Central memory CD8-positive, alpha-beta T cell (primary cell): Measurements from ENCODE around the gene RAB35.

Experiments
- ATAC-seq: fragments of 150-1000 bp; cut with Tn5 transposase; replicated peaks from 2 replicates; pipeline ENCODE4 v1.10.0; 2022; ENCODE audit warnings: mild to moderate bottlenecking, moderate FRiP score, moderate number of reproducible peaks; ENCODE audit not compliant: poor library complexity, severe bottlenecking; ENCODE audit errors: extremely low read depth
- DNase-seq, 2 donors: peaks; one replicate each; pipeline ENCODE4 v3.0.0; 2021; ENCODE audit warnings: low spot score in 2 of 2
- H3K27ac Mint-ChIP-seq: one replicate; pipeline ENCODE4 v1.8.0; 2022; ENCODE audit warnings: low read depth, mild to moderate bottlenecking, moderate library complexity, mixed read lengths
- H3K27me3 Mint-ChIP-seq: one replicate; pipeline ENCODE4 v1.8.0; 2022; ENCODE audit warnings: mixed read lengths
- H3K36me3 Mint-ChIP-seq: one replicate; pipeline ENCODE4 v1.8.0; 2022; ENCODE audit warnings: mild to moderate bottlenecking, moderate library complexity, mixed read lengths; ENCODE audit not compliant: insufficient read depth
- H3K4me1 Mint-ChIP-seq: one replicate; pipeline ENCODE4 v1.8.0; 2022; ENCODE audit warnings: mixed read lengths
- H3K4me3 Mint-ChIP-seq: one replicate; pipeline ENCODE4 v1.8.0; 2022; ENCODE audit warnings: mild to moderate bottlenecking, moderate library complexity, mixed read lengths
- H3K9me3 Mint-ChIP-seq: one replicate; pipeline ENCODE4 v1.8.0; 2022; ENCODE audit warnings: mixed read lengths

Gene RAB35

DNA sequence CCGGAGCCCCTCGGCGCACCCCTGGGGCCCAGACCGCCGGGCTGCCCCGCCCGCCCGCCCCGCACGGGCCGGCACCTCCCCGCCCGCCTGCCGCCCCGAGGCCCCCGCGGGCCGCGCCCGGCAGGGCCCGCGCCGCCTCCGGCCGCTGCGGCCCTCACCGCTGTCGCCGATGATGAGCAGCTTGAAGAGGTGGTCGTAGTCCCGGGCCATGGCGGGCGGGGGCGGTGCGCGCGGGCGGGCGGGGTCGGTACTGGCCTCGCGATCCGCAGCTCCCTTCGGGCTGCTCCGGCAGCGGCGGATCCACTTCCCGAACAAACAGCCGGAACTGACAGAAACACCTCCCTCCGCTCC, at the start of gene RAB35:
Gene RAB35, minus strand, starts transcription at position 313 of the 351 bp plus-strand sequence. Its CDS starts 103 bp downstream, at position 210.
- Mint-ChIP-seq H3K4me1 (peaks cover 80% of the 10 kb centered on the region), H3K27ac (peak within 1 kb of the TSS; percentile 58), H3K27me3 (no peaks in the 10 kb centered on the region), H3K36me3 (peaks cover 33% of the 10 kb centered on the region), H3K4me3 (peak within 1 kb of the TSS; percentile 89), H3K9me3 (no peaks in the 10 kb centered on the region)
- ATAC-seq (no peak), DNase-seq (no peak)

DNA sequence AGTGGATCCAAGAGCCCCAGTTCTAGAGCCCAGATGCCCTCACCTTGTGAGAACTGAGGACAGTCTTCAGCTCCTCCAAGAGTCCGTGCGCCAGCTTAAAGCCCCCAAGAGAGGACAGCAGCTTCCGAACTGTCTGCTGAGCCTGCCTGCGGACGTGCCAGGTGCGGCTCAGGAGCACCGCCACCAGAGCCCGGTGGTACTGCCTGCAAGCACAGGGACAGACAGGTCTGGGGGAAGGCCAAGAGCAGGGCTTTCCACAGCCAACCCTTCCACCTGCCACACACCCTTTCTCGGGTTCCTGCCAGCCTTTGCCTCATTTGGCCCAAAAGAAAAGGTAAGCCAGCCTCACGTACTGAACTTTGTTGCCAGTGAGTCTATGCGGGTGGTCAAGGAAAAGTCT, 47.7 kb upstream of the RAB35 start:
- ATAC-seq, result no peak
- Mint-ChIP-seq H3K36me3 (peaks cover 64% of the 10 kb centered on the region), H3K27me3 (no peaks in the 10 kb centered on the region), H3K4me3 (no peak overlapping the region), H3K9me3 (no peaks in the 10 kb centered on the region), H3K27ac (no peak overlapping the region), H3K4me1 (no peaks in the 10 kb centered on the region)
- no peak for DNase-seq

DNA sequence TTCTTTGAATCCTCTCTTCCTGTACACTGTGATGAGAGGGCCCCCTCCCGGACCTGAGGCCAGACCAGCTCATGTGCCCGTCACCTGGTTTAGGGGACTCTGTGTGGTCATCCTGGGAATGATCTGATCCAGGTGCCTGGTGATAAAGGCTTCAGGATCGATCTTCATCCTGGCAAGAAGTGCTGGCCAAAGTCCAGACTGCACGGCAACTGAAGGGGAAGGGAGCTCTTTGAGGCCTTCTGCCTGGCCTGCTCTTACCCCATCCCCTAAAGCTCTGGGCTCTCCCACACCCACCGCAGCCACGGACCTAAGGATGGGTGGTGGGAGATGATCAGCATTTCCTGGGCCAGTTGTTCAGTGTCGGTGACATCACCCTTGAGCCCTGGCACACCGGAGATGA, 46.2 kb upstream of the RAB35 start:
- Mint-ChIP-seq H3K27me3 (no peaks in the 10 kb centered on the region), H3K4me3 (no peak overlapping the region), H3K9me3 (no peaks in the 10 kb centered on the region), H3K27ac (no peak overlapping the region), H3K36me3 (peaks cover 62% of the 10 kb centered on the region), H3K4me1 (peaks cover under 1% of the 10 kb centered on the region)
- ATAC-seq (no peak), DNase-seq (no peak)

DNA sequence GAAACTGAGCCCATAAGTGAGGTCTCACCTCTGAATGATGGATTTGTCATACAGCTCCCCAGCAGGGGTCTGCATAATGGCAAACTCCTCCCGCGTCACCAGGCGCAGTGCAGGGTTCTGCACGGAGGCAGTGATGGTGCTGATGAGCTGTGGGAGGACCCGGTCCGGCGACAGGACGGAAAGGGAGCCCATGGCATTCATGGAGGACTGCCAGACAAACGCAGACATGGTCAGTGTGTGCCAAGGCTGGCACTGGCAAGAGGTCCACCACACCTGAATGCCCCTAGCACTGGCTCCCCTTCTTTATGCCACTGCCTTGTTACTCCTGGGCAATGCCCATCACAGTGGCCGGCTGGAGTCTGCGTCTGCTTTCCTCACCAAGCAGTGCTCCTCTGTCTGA, 45.3 kb upstream of the RAB35 start:
- Mint-ChIP-seq H3K27ac (no peak overlapping the region), H3K9me3 (no peaks in the 10 kb centered on the region), H3K27me3 (no peaks in the 10 kb centered on the region), H3K36me3 (peaks cover 65% of the 10 kb centered on the region), H3K4me1 (peaks cover 10% of the 10 kb centered on the region), H3K4me3 (no peak overlapping the region)
- no peak for ATAC-seq
- DNase-seq, result no peak

DNA sequence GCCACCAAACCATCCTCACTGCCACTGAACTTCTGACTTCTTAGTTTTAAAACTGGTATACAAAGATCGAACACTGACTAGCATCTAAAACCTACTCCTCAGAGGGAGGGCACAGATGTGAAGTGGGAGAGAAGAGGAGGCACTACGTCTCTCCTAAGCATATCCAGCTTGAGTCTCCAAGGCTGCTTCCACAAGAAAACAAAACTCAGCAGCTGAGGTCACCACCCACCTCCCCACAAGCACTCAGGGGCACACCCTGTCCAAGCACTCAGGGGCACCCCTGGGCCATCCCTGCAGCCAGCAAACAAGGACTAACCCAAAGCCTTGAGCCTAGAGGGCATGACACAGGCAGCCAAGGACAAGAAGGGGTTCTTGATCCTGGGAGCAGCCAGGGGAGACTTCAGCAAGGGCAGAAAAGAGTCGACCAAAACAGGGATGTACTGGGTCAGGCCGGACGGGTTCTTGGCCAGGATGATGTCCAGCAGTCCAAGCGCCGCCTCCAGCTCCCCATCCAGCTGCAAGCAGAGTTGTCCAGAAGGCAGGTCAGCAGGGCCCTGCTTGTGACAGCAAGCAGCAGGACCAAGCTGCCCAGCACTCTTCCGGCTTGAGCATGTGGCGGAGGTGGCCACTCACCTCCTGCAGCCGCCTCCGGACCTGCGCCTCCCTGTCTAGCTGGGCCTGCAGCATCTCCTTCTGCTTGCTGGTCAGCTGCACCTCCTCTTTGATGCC, 43.1 kb upstream of the RAB35 start:
- H3K4me3 Mint-ChIP-seq, result no peak overlapping the region
- no peak overlapping the region for H3K27ac Mint-ChIP-seq
- ATAC-seq (no peak), DNase-seq (no peak)
- H3K36me3 Mint-ChIP-seq, result peaks cover 70% of the 10 kb centered on the region
- no peaks in the 10 kb centered on the region for H3K9me3 Mint-ChIP-seq
- no peaks in the 10 kb centered on the region for H3K27me3 Mint-ChIP-seq
- H3K4me1 Mint-ChIP-seq, result peaks cover 17% of the 10 kb centered on the region

DNA sequence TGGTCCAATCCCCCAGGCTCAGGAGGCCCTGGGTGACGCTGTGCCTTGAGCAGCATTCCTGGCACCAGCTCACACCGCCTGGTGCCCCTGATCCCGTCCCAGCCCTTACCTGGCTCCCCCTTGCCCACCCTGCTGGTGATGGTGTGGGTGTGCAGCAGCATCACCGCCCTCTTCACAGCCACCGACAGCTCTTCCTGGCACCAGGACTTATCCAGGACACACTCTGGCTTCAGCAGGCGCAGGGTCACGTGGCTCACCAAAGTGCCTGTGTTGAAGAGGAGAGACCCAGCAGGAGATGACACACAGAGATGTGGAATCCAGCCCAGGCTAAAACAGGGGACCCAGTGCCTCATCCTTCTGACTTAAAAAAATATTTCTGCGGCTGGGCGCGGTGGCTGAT, 41.8 kb upstream of the RAB35 start:
- peaks cover 17% of the 10 kb centered on the region for H3K4me1 Mint-ChIP-seq
- no peaks in the 10 kb centered on the region for H3K27me3 Mint-ChIP-seq
- DNase-seq, result no peak
- H3K4me3 Mint-ChIP-seq, result no peak overlapping the region
- H3K9me3 Mint-ChIP-seq, result no peaks in the 10 kb centered on the region
- H3K27ac Mint-ChIP-seq, result no peak overlapping the region
- peaks cover 69% of the 10 kb centered on the region for H3K36me3 Mint-ChIP-seq
- no peak for ATAC-seq

DNA sequence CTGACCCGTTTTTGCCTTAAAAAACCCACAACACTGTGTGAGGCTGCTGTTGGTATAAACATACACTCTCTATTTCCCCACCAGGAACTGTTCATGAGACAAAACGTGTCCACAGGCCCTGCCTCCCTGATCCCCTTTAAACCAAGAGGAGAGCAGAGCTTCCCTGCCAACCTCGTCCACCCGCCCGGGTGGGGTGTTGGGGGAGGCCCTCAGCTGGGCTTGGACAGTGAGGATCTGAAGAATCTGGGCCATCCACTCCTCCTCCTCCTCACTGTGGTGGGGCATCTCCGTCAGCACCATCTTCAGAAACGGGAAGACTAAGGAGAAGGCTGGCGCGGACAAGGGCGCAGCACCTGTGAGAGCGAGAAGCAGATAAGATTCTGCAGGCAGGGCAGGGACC, 41.1 kb upstream of the RAB35 start:
- Mint-ChIP-seq H3K27ac (no peak overlapping the region), H3K4me1 (peaks cover 17% of the 10 kb centered on the region), H3K4me3 (no peak overlapping the region), H3K9me3 (no peaks in the 10 kb centered on the region), H3K27me3 (no peaks in the 10 kb centered on the region), H3K36me3 (peaks cover 64% of the 10 kb centered on the region)
- no peak for DNase-seq
- ATAC-seq, result no peak

DNA sequence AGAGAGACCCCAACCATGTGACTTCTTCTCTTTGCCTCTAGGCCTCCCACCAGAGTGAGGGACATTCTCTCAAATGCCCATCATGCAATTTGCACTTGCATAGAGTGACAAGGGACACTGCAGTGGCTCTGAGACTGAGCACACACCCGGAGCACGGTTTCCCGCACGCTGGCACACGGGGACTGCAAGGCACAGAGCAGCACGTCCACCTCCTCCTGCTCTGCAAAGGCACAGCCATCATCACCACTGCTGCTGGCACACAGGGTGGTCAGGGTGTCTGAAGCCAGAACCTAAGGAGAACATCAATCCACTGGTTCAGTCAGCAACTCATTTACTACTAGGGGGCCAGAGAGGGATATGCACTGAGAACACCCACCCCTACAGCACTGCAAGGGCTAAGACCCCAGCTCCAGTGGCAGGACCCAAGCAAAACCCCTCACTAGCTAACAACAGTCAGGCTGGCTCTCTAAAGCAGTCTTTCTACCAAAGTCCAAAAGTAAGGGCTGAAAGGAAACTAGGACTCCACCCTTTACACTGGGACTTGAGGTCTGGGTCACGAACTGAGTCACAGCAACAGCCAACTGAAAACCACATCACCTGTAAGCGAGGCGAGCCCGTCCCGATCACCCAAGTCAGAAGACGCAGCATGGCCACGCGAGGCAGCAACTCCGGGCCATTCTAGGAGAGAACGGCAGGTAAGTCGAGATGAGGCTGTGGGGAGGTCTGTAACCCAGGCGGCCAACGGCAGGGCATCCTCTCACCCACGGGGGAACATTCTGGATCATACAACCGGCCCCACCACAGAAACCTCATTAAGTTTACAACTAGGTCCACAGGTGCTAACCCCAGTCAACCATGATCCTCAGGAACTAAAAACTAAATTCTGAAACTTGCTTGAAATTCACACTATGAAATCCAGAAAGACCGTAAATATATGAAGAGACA, 40.0 kb upstream of the RAB35 start:
- H3K4me3 Mint-ChIP-seq, result peak overlapping the region; percentile 14
- ATAC-seq, result peak; percentile 49
- no peaks in the 10 kb centered on the region for H3K9me3 Mint-ChIP-seq
- H3K36me3 Mint-ChIP-seq, result peaks cover 63% of the 10 kb centered on the region
- peak overlapping the region; percentile 75 for H3K27ac Mint-ChIP-seq
- peaks cover 17% of the 10 kb centered on the region for H3K4me1 Mint-ChIP-seq
- DNase-seq, result no peak
- no peaks in the 10 kb centered on the region for H3K27me3 Mint-ChIP-seq

DNA sequence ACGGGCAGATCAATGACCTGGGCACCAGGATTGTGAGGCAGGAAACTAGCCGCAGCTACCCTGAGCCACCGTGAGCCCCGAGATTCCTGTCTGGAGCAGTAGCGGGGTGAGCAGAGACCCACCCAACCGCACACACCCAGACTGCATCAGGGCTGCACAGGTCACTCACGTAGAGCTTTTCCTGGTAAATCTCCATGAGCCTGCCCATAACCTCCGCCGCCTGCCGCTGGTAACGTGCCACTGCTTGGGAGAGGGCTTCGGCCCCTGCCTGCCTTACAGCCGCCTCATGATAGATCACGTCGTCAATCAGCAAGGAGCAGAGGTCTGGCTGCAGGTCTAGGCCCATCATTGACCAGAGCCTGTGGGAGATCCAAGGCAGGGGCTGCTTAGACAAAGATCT, 38.5 kb upstream of the RAB35 start:
- DNase-seq, result no peak
- Mint-ChIP-seq H3K36me3 (peaks cover 62% of the 10 kb centered on the region), H3K27ac (no peak overlapping the region), H3K27me3 (no peaks in the 10 kb centered on the region), H3K9me3 (no peaks in the 10 kb centered on the region), H3K4me3 (no peak overlapping the region), H3K4me1 (peaks cover 17% of the 10 kb centered on the region)
- no peak for ATAC-seq

DNA sequence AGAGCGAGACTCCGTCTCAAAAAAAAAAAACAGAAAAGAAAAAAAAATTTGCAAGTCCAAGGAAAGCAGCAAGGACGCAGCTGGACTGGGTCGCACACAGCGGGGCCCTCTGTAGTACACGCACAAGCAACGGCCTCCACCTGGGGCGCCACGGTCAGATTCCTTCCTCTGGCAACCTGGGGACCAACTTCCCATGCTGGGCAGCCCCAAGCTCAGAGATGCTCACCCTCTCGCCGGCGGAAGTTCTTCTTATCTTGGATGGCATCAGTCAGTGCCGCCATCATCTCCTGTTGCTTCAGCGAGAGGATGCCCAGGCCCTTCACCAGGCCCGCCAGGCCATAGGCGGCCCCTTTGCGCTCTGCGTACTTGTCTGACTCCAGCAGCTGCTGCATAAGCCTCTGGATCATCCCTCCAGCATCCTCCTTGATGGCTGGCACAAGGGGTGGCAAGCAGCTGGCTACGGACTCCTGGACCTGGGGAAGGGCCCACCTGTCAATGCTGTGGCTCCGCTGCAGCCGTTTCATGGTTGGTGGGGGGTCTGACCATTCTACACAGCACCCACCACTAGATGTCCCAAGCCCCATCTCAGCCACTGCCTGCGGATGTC, 34.5 kb upstream of the RAB35 start:
- Mint-ChIP-seq H3K27me3 (no peaks in the 10 kb centered on the region), H3K36me3 (peaks cover 56% of the 10 kb centered on the region), H3K4me3 (no peak overlapping the region), H3K27ac (no peak overlapping the region), H3K4me1 (no peaks in the 10 kb centered on the region), H3K9me3 (no peaks in the 10 kb centered on the region)
- ATAC-seq (no peak), DNase-seq (no peak)

DNA sequence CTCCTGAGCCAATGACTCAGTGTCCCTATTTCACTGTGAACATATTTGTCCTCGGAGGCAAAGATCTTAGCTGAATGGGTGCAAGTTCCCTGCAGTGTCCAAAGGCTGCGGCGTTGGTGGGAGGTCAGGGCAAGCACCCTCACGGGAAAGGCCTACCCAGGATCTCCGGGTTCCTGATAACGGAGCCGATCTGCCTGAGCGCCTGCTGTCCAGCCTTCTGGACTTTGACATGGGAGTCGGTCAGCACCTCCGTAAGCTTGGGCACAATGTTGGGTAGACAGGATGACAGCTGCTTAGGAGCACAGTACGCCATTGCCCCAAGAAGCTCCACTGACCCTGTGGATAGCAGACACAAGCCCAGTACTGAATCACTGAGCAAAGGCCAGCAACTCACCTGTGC, 31.5 kb upstream of the RAB35 start:
- Mint-ChIP-seq H3K36me3 (peaks cover 54% of the 10 kb centered on the region), H3K27me3 (no peaks in the 10 kb centered on the region), H3K4me3 (no peak overlapping the region), H3K27ac (peak overlapping the region; percentile 46), H3K4me1 (no peaks in the 10 kb centered on the region), H3K9me3 (no peaks in the 10 kb centered on the region)
- ATAC-seq (no peak), DNase-seq (no peak)

DNA sequence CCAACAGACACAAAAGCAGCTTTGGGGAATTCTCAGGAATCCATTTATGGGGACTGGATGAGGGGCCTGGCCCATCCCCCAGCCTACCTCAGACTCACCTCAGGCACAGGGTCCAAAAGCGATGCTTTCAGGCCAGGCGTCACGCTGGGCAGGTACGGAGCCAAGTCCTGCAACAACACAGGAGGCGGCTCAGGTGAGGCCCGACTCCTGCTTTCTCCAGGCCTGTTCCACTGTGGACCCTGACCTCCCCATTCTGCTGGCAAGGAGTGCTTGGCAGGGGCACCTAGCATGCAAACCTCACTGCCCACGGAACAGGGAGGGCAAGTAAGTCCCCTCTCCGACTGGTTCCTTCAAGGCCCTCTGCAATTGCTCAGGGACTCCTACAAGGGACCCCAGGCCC, 28.6 kb upstream of the RAB35 start:
- no peak for ATAC-seq
- no peak overlapping the region for H3K27ac Mint-ChIP-seq
- H3K27me3 Mint-ChIP-seq, result no peaks in the 10 kb centered on the region
- no peaks in the 10 kb centered on the region for H3K9me3 Mint-ChIP-seq
- H3K4me1 Mint-ChIP-seq, result no peaks in the 10 kb centered on the region
- DNase-seq, result no peak
- no peak overlapping the region for H3K4me3 Mint-ChIP-seq
- H3K36me3 Mint-ChIP-seq, result peaks cover 61% of the 10 kb centered on the region
